Right lobe of liver (tissue), 4 donors: ENCODE measurements around the gene RPL18.

Experiments
- POLR2A ChIP-seq: fragments of 450-650 bp; IDR thresholded peaks from one replicate; pipeline ENCODE4 v1.6.1; 2017; ENCODE audit warnings: antibody characterized with exemption, mild to moderate bottlenecking
- TF ChIP-seq, protein P1 (sequence below), 4 donors: fragments of 200-600 bp in 3 of 4; fragments of 450-650 bp in 1 of 4; IDR thresholded peaks; one replicate each; pipeline versions ENCODE4 v1.5.1 to v1.8.0; 2016 to 2022; ENCODE audit warnings: antibody characterized with exemption in 4 of 4, mild to moderate bottlenecking in 2 of 4
- donor health status: DM: no; HTN: no; CAD: no.
- donor health status: DM: no; HTN: no; CAD: no.
- donor health status: DM: no; HTN: yes; CAD: no.

DNA sequence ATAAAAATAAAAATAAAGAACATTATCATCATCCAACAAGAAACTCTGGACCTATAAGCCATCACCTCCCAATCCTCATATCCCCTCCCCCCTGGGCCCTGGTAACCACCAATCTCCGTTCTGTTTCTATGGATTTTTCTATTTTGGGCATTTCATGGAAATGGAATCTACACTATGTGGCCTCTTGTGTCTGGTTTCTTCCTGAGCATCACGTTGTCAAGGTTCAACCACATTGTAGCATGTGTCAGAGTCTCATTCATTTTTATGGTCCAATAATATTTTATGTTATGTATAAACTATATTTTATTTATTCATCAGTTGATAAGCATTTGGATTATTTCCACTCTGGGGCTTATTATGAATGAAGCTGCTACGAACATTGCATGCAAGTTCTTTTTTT is 40.1 kb downstream of the RPL18 start:
- TF ChIP-seq, protein P1, sequence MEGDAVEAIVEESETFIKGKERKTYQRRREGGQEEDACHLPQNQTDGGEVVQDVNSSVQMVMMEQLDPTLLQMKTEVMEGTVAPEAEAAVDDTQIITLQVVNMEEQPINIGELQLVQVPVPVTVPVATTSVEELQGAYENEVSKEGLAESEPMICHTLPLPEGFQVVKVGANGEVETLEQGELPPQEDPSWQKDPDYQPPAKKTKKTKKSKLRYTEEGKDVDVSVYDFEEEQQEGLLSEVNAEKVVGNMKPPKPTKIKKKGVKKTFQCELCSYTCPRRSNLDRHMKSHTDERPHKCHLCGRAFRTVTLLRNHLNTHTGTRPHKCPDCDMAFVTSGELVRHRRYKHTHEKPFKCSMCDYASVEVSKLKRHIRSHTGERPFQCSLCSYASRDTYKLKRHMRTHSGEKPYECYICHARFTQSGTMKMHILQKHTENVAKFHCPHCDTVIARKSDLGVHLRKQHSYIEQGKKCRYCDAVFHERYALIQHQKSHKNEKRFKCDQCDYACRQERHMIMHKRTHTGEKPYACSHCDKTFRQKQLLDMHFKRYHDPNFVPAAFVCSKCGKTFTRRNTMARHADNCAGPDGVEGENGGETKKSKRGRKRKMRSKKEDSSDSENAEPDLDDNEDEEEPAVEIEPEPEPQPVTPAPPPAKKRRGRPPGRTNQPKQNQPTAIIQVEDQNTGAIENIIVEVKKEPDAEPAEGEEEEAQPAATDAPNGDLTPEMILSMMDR (IDR thresholded peaks at IDR 0.05), result no peak
- TF ChIP-seq POLR2A, result no peak
